ENCODE measurements around the gene SHLD1.

DNA sequence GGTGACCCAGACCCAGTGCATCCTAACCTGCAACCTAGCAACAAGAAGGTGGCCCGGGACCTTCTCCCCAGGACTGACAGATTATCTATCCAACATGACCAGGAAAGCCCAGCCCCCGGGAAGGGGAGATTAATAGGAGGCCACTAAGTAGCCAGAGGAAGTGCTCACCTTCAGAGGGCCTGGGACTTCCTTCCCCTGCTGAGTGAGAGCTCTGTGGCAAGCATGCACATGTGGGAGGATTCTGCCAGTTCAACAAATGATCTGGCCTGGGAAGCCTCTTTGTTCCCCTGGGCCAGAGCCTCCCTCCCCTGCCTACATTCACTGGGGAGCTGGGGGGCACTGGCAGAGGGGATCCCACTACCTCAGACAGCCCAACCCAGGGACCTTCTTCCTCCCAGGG is 39.6 kb downstream of the SHLD1 start:
- TF ChIP-seq, protein P1, sequence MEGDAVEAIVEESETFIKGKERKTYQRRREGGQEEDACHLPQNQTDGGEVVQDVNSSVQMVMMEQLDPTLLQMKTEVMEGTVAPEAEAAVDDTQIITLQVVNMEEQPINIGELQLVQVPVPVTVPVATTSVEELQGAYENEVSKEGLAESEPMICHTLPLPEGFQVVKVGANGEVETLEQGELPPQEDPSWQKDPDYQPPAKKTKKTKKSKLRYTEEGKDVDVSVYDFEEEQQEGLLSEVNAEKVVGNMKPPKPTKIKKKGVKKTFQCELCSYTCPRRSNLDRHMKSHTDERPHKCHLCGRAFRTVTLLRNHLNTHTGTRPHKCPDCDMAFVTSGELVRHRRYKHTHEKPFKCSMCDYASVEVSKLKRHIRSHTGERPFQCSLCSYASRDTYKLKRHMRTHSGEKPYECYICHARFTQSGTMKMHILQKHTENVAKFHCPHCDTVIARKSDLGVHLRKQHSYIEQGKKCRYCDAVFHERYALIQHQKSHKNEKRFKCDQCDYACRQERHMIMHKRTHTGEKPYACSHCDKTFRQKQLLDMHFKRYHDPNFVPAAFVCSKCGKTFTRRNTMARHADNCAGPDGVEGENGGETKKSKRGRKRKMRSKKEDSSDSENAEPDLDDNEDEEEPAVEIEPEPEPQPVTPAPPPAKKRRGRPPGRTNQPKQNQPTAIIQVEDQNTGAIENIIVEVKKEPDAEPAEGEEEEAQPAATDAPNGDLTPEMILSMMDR (IDR thresholded peaks at IDR 0.05; ENCODE audit: insufficient read depth, low read length, poor library complexity, severe bottlenecking), result no peak
- no peak for TF ChIP-seq EZH2phosphoT487 (conservative IDR thresholded peaks at IDR 0.05; ENCODE audit: low read length)
